MCF 10A (cell line): Measurements from ENCODE around the gene GPR137B. TPM values are rescaled to one million over a fixed set of nuclear protein-coding genes. Genes with fewer than 3 reads are reported as not detected.

Source experiments
- BruUV-seq: library from RNA; stranded (reverse); fragments of 400-500 nt; replicated peaks from 2 replicates; lab custom pipeline; 2021; lab: Mats Ljungman, UMichigan
- CTCF ChIA-PET: fragments of 300-600 bp; sonication (Branson Sonifier 250); formaldehyde crosslinking; extraction: SDS; loops from one replicate; lab custom pipeline; 2021; ENCODE audit warnings: antibody characterized with exemption, inconsistent platforms; lab: Yijun Ruan, JAX
- POLR2A ChIA-PET: fragments of 300-600, 350-650 bp; sonication (Branson Sonifier 250); formaldehyde crosslinking; extraction: SDS; loops from one replicate; lab custom pipeline; 2020; ENCODE audit warnings: antibody characterized with exemption, inconsistent platforms; lab: Yijun Ruan, JAX
- DNase-seq: peaks from one replicate; pipeline ENCODE4 v3.0.0-alpha.2; 2018; ENCODE audit not compliant: unreplicated experiment
- H3K27ac Mint-ChIP-seq: one replicate; pipeline ENCODE4 v1.8.0; 2022; ENCODE audit warnings: mild to moderate bottlenecking, low read depth, mixed read lengths; ENCODE audit not compliant: unreplicated experiment
- H3K27me3 Mint-ChIP-seq: one replicate; pipeline ENCODE4 v1.8.0; 2022; ENCODE audit warnings: mixed read lengths; ENCODE audit not compliant: insufficient read depth, unreplicated experiment
- H3K36me3 Mint-ChIP-seq: one replicate; pipeline ENCODE4 v1.8.0; 2022; ENCODE audit warnings: mild to moderate bottlenecking, moderate library complexity, mixed read lengths; ENCODE audit not compliant: insufficient read depth, unreplicated experiment
- H3K4me1 Mint-ChIP-seq: one replicate; pipeline ENCODE4 v1.8.0; 2022; ENCODE audit warnings: mixed read lengths; ENCODE audit not compliant: insufficient read depth, unreplicated experiment
- H3K4me3 Mint-ChIP-seq: one replicate; pipeline ENCODE4 v1.8.0; 2022; ENCODE audit warnings: mild to moderate bottlenecking, moderate library complexity, mixed read lengths; ENCODE audit not compliant: unreplicated experiment
- H3K9me3 Mint-ChIP-seq: one replicate; pipeline ENCODE4 v1.8.0; 2022; ENCODE audit warnings: mixed read lengths; ENCODE audit not compliant: unreplicated experiment
- CTCF ChIP-seq: fragments of 200-600 bp; IDR thresholded peaks from one replicate; pipeline ENCODE4 v1.8.0; 2022; ENCODE audit warnings: antibody characterized with exemption, mild to moderate bottlenecking; ENCODE audit not compliant: unreplicated experiment
- intact Hi-C: fragments of 100-400 bp; cut with micrococcal nuclease; formaldehyde crosslinking; loops from 2 replicates; pipeline ENCODE4 v1.14.1; 2022
- total RNA-seq: library from RNA; stranded (reverse); gene quantifications from 2 replicates; pipeline ENCODE4 v1.2.3, GENCODE V29; 2022

Gene GPR137B
- total RNA-seq, 1 experiment from 2014 or later: 8.4 TPM

GRCh38 chr1:236101233-236102200 is 40.8 kb upstream of the GPR137B start:
- intact Hi-C loops: loop anchor here (5.0 to 10.0 kb wide), 2 partner anchors 503 to 1286 kb away; partner anchors contain the start of gene HEATR1
- Mint-ChIP-seq H3K27me3 (no peaks in the 10 kb centered on the region), H3K36me3 (peaks cover 19% of the 10 kb centered on the region), H3K4me3 (no peak overlapping the region), H3K27ac (no peak overlapping the region), H3K4me1 (no peaks in the 10 kb centered on the region), H3K9me3 (no peaks in the 10 kb centered on the region)
- CTCF ChIA-PET: interaction anchor here (0.6 to 12.8 kb wide), 5 partner anchors 9 to 433 kb away, joined by 3 to 376 read pairs (median 8); no protein-coding TSS in a partner anchor
- DNase-seq: no peak
- POLR2A ChIA-PET: no interaction called here
- no peak for TF ChIP-seq CTCF
- BruUV-seq: no TSS peak

- no peak for TF ChIP-seq CTCF
- Mint-ChIP-seq H3K27me3 (no peaks in the 10 kb centered on the region), H3K27ac (no peak overlapping the region), H3K9me3 (no peaks in the 10 kb centered on the region), H3K4me3 (no peak overlapping the region), H3K36me3 (peaks cover 8% of the 10 kb centered on the region), H3K4me1 (peaks cover 7% of the 10 kb centered on the region)
- POLR2A ChIA-PET: no interaction called here
- DNase-seq: no peak
- CTCF ChIA-PET: interaction anchor here (0.6 to 12.8 kb wide), 20 partner anchors 8 to 1479 kb away, joined by 3 to 376 read pairs (median 4); no protein-coding TSS in a partner anchor
- BruUV-seq: no TSS peak
- intact Hi-C loops: loop anchor here (1.0 to 10.0 kb wide), 5 partner anchors 388 to 1460 kb away; partner anchors contain the start of gene HEATR1
These were observed 39.7 kb upstream of the GPR137B start for GRCh38 chr1:236102611-236103010.

- POLR2A ChIA-PET: no interaction called here
- CTCF ChIA-PET: interaction anchor here (0.6 to 12.8 kb wide), 18 partner anchors 10 to 1479 kb away, joined by 3 to 376 read pairs (median 4); no protein-coding TSS in a partner anchor
- Mint-ChIP-seq H3K9me3 (no peaks in the 10 kb centered on the region), H3K27me3 (no peaks in the 10 kb centered on the region), H3K4me1 (peaks cover 7% of the 10 kb centered on the region), H3K27ac (no peak overlapping the region), H3K4me3 (no peak overlapping the region), H3K36me3 (peaks cover 8% of the 10 kb centered on the region)
- TF ChIP-seq CTCF: no peak
- intact Hi-C loops: loop anchor here (1.0 to 10.0 kb wide), 5 partner anchors 387 to 1459 kb away; partner anchors contain the start of gene HEATR1
- DNase-seq: no peak
- BruUV-seq: no TSS peak
These were observed 39.3 kb upstream of the GPR137B start for GRCh38 chr1:236103059-236103458.

GRCh38 chr1:236103646-236104218 is 38.6 kb upstream of the GPR137B start:
- Mint-ChIP-seq H3K9me3 (no peaks in the 10 kb centered on the region), H3K36me3 (peaks cover 3% of the 10 kb centered on the region), H3K4me3 (no peak overlapping the region), H3K4me1 (peaks cover 7% of the 10 kb centered on the region), H3K27ac (no peak overlapping the region), H3K27me3 (no peaks in the 10 kb centered on the region)
- peak; percentile 99 for TF ChIP-seq CTCF
- peak; percentile 82 for DNase-seq
- ChIA-PET CTCF (interaction anchor here (0.5 to 12.8 kb wide), 55 partner anchors 10 to 1463 kb away, joined by 3 to 376 read pairs (median 4); partner anchors contain the start of gene LGALS8), POLR2A (no interaction called here)
- intact Hi-C loops: loop anchor here (1.0 to 10.0 kb wide), 5 partner anchors 387 to 1459 kb away; partner anchors contain the start of gene HEATR1
- no TSS peak for BruUV-seq
